Stimulated activated CD4-positive, alpha-beta T cell treated with anti-CD3 and anti-CD28 coated beads, Interleukin-12 subunit alpha, Interleukin-12 subunit beta, amount 100 ng/mL, for 48 hours (primary cell): ENCODE data around the gene METAP2.

Experiments used
- DNase-seq, 3 donors: peaks; one replicate each; pipeline ENCODE4 v3.0.0-alpha.2; 2020; ENCODE audit warnings: low read depth in 2 of 3, low spot score in 1 of 3

The METAP2 gene

DNA sequence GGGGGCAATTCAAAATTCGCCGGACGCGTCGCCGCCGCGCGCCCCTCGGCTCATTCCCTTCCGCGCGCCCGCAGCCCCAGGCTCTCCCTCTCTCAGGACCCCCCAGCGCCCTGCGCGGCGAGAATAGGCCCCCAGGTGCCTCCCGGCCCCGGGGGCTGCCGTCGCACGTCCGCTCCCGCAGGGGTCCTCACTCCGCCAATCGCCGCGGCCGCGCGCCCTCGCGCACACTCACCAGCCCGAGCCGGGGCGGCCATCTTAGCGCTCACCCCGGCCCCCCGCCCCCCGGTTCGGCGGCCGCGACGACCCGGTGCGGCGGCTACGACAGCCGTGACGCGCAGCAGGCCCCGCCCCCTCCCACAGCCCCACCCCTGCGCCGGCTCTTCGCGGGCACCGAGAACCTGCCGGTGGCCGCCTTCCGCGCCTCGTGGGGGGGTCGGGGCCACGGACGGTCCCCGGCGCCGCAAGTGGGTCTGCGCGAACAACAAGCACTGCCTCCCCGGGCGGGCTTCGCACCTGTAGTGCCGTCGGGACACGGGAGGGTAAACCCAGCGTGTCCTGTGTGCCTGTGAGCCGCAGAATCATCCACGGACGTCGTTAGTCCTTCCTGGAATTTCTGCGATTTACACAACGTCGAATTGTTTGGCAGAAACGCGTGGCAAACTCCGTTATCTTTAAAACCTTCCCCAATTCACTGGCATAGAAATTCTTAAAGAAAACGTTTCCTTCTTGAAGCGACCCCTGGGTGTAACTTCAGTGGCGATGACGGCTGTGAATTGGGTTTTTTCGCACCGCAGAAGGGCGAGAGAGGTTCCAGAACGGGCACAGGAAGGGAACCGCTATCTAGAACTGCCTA, 74.8 kb downstream of the METAP2 start:
- peak; percentile 25 to 62 (median 29) for DNase-seq

- no peak for DNase-seq
These were observed 75.6 kb downstream of the METAP2 start for GRCh38 chr12:95549392-95550084.

GRCh38 chr12:95551305-95551704, 77.4 kb downstream of the METAP2 start, which contains the start of gene USP44:
Gene USP44 (minus strand): TSS chr12:95551476. CDS start chr12:95534256, 17,220 bp downstream.
- no peak for DNase-seq

GRCh38 chr12:95551913-95552516, 78.1 kb downstream of the METAP2 start:
- DNase-seq, result no peak

GRCh38 chr12:95553197-95553943, 79.4 kb downstream of the METAP2 start:
- DNase-seq, result no peak

GRCh38 chr12:95554532-95555071, 80.7 kb downstream of the METAP2 start:
- DNase-seq, result no peak

DNA sequence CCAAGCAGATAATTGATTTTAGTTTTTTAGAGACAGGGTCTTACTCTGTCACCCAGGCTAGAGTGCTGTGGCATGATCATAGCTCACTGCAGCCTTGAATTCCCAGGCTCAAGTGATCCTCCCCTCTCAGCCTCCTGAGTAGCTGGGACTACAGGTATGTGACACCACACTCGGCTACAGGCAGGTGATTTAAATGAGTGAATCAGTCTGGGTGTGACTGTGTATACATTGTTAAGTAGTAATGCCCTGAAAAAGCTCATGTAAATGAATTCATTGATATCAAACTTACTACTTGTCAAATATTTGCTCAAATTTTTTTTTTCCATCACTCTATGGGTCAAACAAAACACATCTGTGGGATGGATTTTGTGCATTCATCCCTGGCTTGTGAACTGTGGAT, 83.7 kb downstream of the METAP2 start:
- no peak for DNase-seq
